ENCODE measurements around the gene RGCC. TPM values are rescaled to one million over a fixed set of nuclear protein-coding genes. Genes with fewer than 3 reads are reported as not detected.

RGCC gene
- polyA plus RNA-seq, 3 donors = 9.2 to 14.0 (median 10.3) TPM

GRCh38 chr13:41514853-41515395, 57.6 kb downstream of the RGCC start:
- DNase-seq (ENCODE audit: low read depth in 3 of 3, low spot score in 2 of 3) = no peak

DNA sequence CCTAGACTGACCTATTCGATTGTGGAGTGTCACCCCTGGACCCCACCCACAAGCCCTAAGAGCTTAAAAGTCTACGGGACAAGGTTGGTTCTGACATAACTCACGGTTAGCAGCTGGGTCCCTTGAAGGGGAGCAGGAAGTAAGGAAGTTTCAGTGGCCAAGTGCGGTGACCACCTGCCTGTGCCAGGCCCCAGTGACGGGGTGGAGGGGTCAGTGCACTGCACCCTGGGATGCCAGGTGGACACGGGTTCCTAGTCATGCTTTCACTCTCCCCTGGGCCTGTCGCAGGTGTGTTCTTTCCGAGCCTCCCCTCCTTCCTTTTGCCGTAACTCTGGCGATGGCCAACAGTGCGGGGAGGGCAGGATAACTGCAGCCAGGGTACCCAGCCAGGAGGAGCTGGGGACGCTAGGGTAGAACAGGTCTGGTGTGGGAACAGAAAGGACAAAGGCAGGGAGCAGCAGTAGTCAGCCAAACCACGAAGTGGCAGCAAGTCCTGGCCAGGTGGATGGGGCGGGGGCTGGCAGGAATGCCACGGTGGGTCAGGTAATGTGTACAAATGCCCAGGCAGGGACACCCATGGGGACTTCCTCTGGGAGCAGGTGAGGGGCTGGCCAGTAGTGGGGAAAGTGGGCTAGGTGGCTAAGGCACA, 58.3 kb downstream of the RGCC start:
- DNase-seq (ENCODE audit: low read depth in 3 of 3, low spot score in 2 of 3) = no peak

DNA sequence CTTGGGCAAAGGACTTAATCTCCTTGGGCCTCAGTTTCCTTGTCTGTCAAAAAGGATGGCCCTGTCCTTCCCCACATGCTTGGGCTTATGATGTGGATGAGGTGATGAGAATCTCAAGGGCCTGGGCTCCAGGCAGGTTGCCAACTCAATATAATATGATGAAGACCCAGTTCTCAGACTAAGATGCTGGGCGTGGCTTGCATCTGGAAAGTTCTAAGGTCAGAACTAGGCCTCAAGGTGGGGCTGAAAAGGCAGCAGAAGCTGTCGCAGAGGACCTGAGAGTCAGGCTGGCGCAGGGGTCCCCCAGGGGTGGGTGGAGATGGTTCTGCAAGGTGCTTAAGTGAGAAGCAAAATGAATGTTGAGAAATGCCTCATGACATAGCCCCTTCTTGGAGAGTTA, 58.8 kb downstream of the RGCC start:
- no peak for DNase-seq (ENCODE audit: low read depth in 3 of 3, low spot score in 2 of 3)

- DNase-seq (ENCODE audit: low read depth in 3 of 3, low spot score in 2 of 3) = no peak
These were observed 59.4 kb downstream of the RGCC start for GRCh38 chr13:41516760-41517159.

DNA sequence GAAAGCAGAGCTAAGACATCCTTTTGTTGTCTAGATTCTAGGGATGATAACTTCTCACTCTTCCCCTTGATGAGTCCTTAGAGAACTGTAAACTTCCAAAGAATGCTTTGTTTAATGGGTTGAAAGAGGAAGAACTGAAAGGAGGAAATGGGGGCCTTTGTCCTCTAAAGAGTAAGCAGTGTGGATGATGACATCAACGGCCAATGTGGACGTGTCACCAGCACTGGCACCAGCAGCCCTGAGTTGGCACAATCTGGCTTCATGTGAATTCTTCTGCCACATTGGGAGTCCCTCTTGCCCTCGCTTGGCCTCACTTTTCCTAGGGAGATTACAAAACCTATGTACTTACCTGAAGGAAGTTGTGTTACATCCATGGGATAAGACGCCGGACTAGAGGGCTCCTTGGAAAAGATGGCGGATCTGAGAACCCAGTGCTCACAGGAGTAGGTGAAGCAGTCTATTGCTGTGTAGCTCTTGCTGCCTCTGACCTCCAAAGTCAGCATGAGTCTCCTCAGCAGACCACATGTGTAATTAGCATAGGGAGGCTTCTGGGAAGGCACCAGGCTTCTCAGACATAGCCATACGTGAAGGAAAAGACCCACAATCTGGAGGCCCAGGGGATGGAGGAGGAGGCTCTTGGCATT, 62.8 kb downstream of the RGCC start:
- no peak for DNase-seq (ENCODE audit: low read depth in 3 of 3, low spot score in 2 of 3)

Other genes with a start within 250 kb of the RGCC start
- 10 to 100 TPM; 16.6 to 17.1 (median 17.0) TPM for gene MTRF1, start 194.0 kb upstream of the RGCC start, polyA plus RNA-seq (ENCODE audit: insufficient read length in 3 of 3)
- gene NAA16, start 146.3 kb upstream of the RGCC start, polyA plus RNA-seq (ENCODE audit: insufficient read length in 3 of 3) = 10 to 100 TPM; 28.1 to 31.8 (median 31.1) TPM

Measured in right renal cortex interstitium (tissue), 3 donors.